HL-60 (cell line): ENCODE measurements around the gene HIVEP1.

ENCODE experiments used
- DNase-seq, 2 experiments: peaks; one replicate each; pipeline ENCODE4 v3.0.0-alpha.2; 2010 to 2020; ENCODE audit warnings: low read depth in 1 of 2, low spot score in 1 of 2
- H3K27ac ChIP-seq: fragments of 250-450 bp; sonication (Bioruptor Pico); replicated peaks from 2 replicates; pipeline ENCODE4 v1.5.1; 2020; ENCODE audit warnings: mild to moderate bottlenecking, moderate library complexity
- H3K27me3 ChIP-seq: fragments of 250-450 bp; sonication (Bioruptor Pico); 2 replicates; pipeline ENCODE4 v1.5.1; 2021; ENCODE audit warnings: mild to moderate bottlenecking, moderate library complexity; ENCODE audit not compliant: insufficient read depth, poor library complexity, severe bottlenecking
- H3K4me3 ChIP-seq: replicated peaks from 2 replicates; pipeline ENCODE4 v1.5.1; 2011; ENCODE audit warnings: mild to moderate bottlenecking, control low read depth, low read length; ENCODE audit not compliant: insufficient read depth
- CTCF ChIP-seq: IDR thresholded peaks from one replicate; pipeline ENCODE4 v1.5.1; 2011; ENCODE audit warnings: low read length, control low read depth, inconsistent platforms; ENCODE audit not compliant: insufficient read depth
- GABPA ChIP-seq: IDR thresholded peaks from 2 replicates; pipeline ENCODE4 v1.6.1; 2012; ENCODE audit warnings: low read depth
- POLR2AphosphoS5 ChIP-seq: IDR thresholded peaks from 2 replicates; pipeline ENCODE4 v1.6.1; 2012; ENCODE audit warnings: low read depth
- REST ChIP-seq: IDR thresholded peaks from 2 replicates; pipeline ENCODE4 v1.6.1; 2012; ENCODE audit warnings: low read depth; ENCODE audit not compliant: insufficient replicate concordance
- SPI1 ChIP-seq: IDR thresholded peaks from 2 replicates; pipeline ENCODE4 v1.6.1; 2012; ENCODE audit warnings: low read depth, mild to moderate bottlenecking, borderline replicate concordance

HIVEP1 gene

GRCh38 chr6:12136905-12137304, 124.8 kb downstream of the HIVEP1 start:
- Histone ChIP-seq H3K27me3 (no peaks in the 10 kb centered on the region), H3K4me3 (no peak overlapping the region), H3K27ac (no peak overlapping the region)
- TF ChIP-seq POLR2AphosphoS5: no peak
- no peak for TF ChIP-seq CTCF
- no peak for TF ChIP-seq GABPA
- TF ChIP-seq SPI1: no peak
- TF ChIP-seq REST: no peak
- DNase-seq: no peak

- TF ChIP-seq POLR2AphosphoS5 (no peak), GABPA (no peak), CTCF (no peak), SPI1 (no peak), REST (no peak)
- H3K4me3 ChIP-seq: no peak overlapping the region
- DNase-seq: peak in 1 of 2 experiments; percentile 16
- H3K27ac ChIP-seq: no peak overlapping the region
- no peaks in the 10 kb centered on the region for H3K27me3 ChIP-seq
Observed at GRCh38 chr6:12137480-12137879, 125.4 kb downstream of the HIVEP1 start.

GRCh38 chr6:12138381-12138780, 126.3 kb downstream of the HIVEP1 start:
- Histone ChIP-seq H3K27me3 (no peaks in the 10 kb centered on the region), H3K27ac (no peak overlapping the region), H3K4me3 (no peak overlapping the region)
- no peak for DNase-seq
- TF ChIP-seq GABPA: no peak
- TF ChIP-seq POLR2AphosphoS5: no peak
- TF ChIP-seq SPI1: no peak
- TF ChIP-seq REST: no peak
- no peak for TF ChIP-seq CTCF
